ENCODE measurements around the gene UNC13A.

Gene UNC13A

GRCh38 chr19:17642656-17643055 is 45.5 kb downstream of the UNC13A start:
- TF ChIP-seq CTCF (IDR thresholded peaks at IDR 0.05; ENCODE audit: control extremely low read depth, extremely low read depth, low read depth, missing control alignments) = no peak
- ChIA-PET POLR2A (no interaction called here), CTCF (no interaction called here)
- no peak for DNase-seq (ENCODE audit: extremely low spot score)

GRCh38 chr19:17641846-17642245 is 46.3 kb downstream of the UNC13A start:
- POLR2A ChIA-PET = no interaction called here
- CTCF ChIA-PET = no interaction called here
- DNase-seq (ENCODE audit: extremely low spot score) = no peak
- no peak for TF ChIP-seq CTCF (IDR thresholded peaks at IDR 0.05; ENCODE audit: control extremely low read depth, extremely low read depth, low read depth, missing control alignments)

GRCh38 chr19:17641181-17641580 is 47.0 kb downstream of the UNC13A start:
- ChIA-PET CTCF (no interaction called here), POLR2A (no interaction called here)
- TF ChIP-seq CTCF (IDR thresholded peaks at IDR 0.05; ENCODE audit: control extremely low read depth, extremely low read depth, low read depth, missing control alignments) = no peak
- no peak for DNase-seq (ENCODE audit: extremely low spot score)

GRCh38 chr19:17633700-17634099 is 54.5 kb downstream of the UNC13A start:
- POLR2A ChIA-PET = no interaction called here
- TF ChIP-seq CTCF (IDR thresholded peaks at IDR 0.05; ENCODE audit: control extremely low read depth, extremely low read depth, low read depth, missing control alignments) = no peak
- no peak for DNase-seq (ENCODE audit: extremely low spot score)
- CTCF ChIA-PET = no interaction called here

- no peak for TF ChIP-seq CTCF (IDR thresholded peaks at IDR 0.05; ENCODE audit: control extremely low read depth, extremely low read depth, low read depth, missing control alignments)
- ChIA-PET POLR2A (no interaction called here), CTCF (interaction anchor here (2.4 kb wide), 1 partner anchor 11 kb away, joined by 8 read pairs; no protein-coding TSS in a partner anchor)
- DNase-seq (ENCODE audit: extremely low spot score) = no peak
These were observed 55.6 kb downstream of the UNC13A start for GRCh38 chr19:17632577-17632976.

GRCh38 chr19:17629760-17630159 is 58.4 kb downstream of the UNC13A start:
- DNase-seq (ENCODE audit: extremely low spot score) = no peak
- TF ChIP-seq CTCF (IDR thresholded peaks at IDR 0.05; ENCODE audit: control extremely low read depth, extremely low read depth, low read depth, missing control alignments) = no peak
- POLR2A ChIA-PET = no interaction called here
- CTCF ChIA-PET = no interaction called here

GRCh38 chr19:17627921-17628320 is 60.2 kb downstream of the UNC13A start:
- ChIA-PET POLR2A (no interaction called here), CTCF (interaction anchor here (1.3 kb wide), 1 partner anchor 12 kb away, joined by 3 read pairs; no protein-coding TSS in a partner anchor)
- no peak for DNase-seq (ENCODE audit: extremely low spot score)
- TF ChIP-seq CTCF (IDR thresholded peaks at IDR 0.05; ENCODE audit: control extremely low read depth, extremely low read depth, low read depth, missing control alignments) = no peak
